GM12878 (cell line): ENCODE measurements around the gene IQGAP1. TPM values are rescaled to one million over a fixed set of nuclear protein-coding genes. Genes with fewer than 3 reads are reported as not detected.
"Not testable (repeated sequence)": the region's sequence is repeated elsewhere in the genome, so short reads cannot be mapped to it uniquely, and the experiment has no call there.

ENCODE experiments used
- ATAC-seq: fragments of 200-7000 bp; cut with Tn5 transposase; 3 replicates; pipeline ENCODE4 v1.9.1; 2020; ENCODE audit warnings: mild to moderate bottlenecking, moderate library complexity
- BruUV-seq: library from RNA; stranded (reverse); fragments of 400-500 nt; replicated peaks from 2 replicates; lab custom pipeline; 2021; lab: Mats Ljungman, UMichigan
- CTCF ChIA-PET: fragments of 300-600 bp; sonication (Branson Sonifier 250); formaldehyde crosslinking; extraction: SDS; loops from one replicate; lab custom pipeline; 2021; ENCODE audit warnings: inconsistent platforms; lab: Yijun Ruan, JAX
- POLR2A ChIA-PET: fragments of 350-600 bp; formaldehyde crosslinking; extraction: SDS; loops from one replicate; lab custom pipeline; 2021; ENCODE audit warnings: inconsistent platforms; lab: Charles Lee
- RAD21 ChIA-PET: fragments of 300-600 bp; sonication (Branson Sonifier 250); formaldehyde crosslinking; loops from one replicate; lab custom pipeline; 2023; ENCODE audit warnings: antibody characterized with exemption; ENCODE audit not compliant: unreplicated experiment; lab: Charles Lee
- SMC1A ChIA-PET: fragments of 300-600 bp; sonication (Branson Sonifier 250); formaldehyde crosslinking; loops from one replicate; lab custom pipeline; 2023; ENCODE audit not compliant: unreplicated experiment, uncharacterized antibody; lab: Charles Lee
- DNase-seq: peaks from one replicate; pipeline ENCODE4 v3.0.0-alpha.2; 2011; ENCODE audit warnings: low read depth, low spot score
- FAIRE-seq: peaks from 3 replicates; lab custom pipeline; 2011; peaks lifted over from hg19 to GRCh38; lab: Jason Lieb, UNC
- H2AFZ ChIP-seq: 2 replicates; pipeline ENCODE4 v1.6.0; 2011; ENCODE audit warnings: low read depth, low read length, control low read depth; ENCODE audit not compliant: control insufficient read depth
- H3K27ac ChIP-seq: 2 replicates; pipeline ENCODE4 v1.5.1; 2011; ENCODE audit warnings: control low read depth; ENCODE audit not compliant: control insufficient read depth, insufficient read depth
- H3K27me3 ChIP-seq, 2 experiments: replicated peaks in 1 of 2; 2 replicates each; pipeline versions ENCODE4 v1.6.0 to v1.6.1; 2011; ENCODE audit warnings: low read length in 1 of 2; ENCODE audit not compliant: control insufficient read depth in 2 of 2, insufficient read depth in 2 of 2
- H3K36me3 ChIP-seq, 2 experiments: 2 replicates each; pipeline ENCODE4 v1.5.1; 2011; ENCODE audit warnings: low read length in 1 of 2; ENCODE audit not compliant: control insufficient read depth in 2 of 2, insufficient read depth in 2 of 2
- H3K4me1 ChIP-seq: 2 replicates; pipeline ENCODE4 v1.6.1; 2011; ENCODE audit warnings: mild to moderate bottlenecking, low read length, moderate library complexity, mixed read lengths; ENCODE audit not compliant: control insufficient read depth, insufficient read depth
- H3K4me2 ChIP-seq: 2 replicates; pipeline ENCODE4 v1.6.0; 2011; ENCODE audit warnings: control low read depth; ENCODE audit not compliant: control insufficient read depth, insufficient read depth
- H3K4me3 ChIP-seq: fragments of 200-600 bp; sonication (generic); 2 replicates; pipeline ENCODE4 v1.5.1; 2016
- H3K79me2 ChIP-seq: 2 replicates; pipeline ENCODE4 v1.6.0; 2011; ENCODE audit warnings: low read length; ENCODE audit not compliant: control insufficient read depth, insufficient read depth
- H3K9ac ChIP-seq: 2 replicates; pipeline ENCODE4 v1.8.0; 2011; ENCODE audit warnings: low read length, control low read depth, mixed read lengths; ENCODE audit not compliant: control insufficient read depth, insufficient read depth
- H3K9me3 ChIP-seq: replicated peaks from 3 replicates; pipeline ENCODE4 v1.5.1; 2011; ENCODE audit warnings: mild to moderate bottlenecking, low read length; ENCODE audit not compliant: control insufficient read depth, insufficient read depth
- H4K20me1 ChIP-seq: 2 replicates; pipeline ENCODE4 v1.6.0; 2011; ENCODE audit not compliant: control insufficient read depth, insufficient read depth
- ATF2 ChIP-seq: IDR thresholded peaks from 2 replicates; pipeline ENCODE4 v1.6.1; 2012; ENCODE audit warnings: low read length, inconsistent platforms
- BACH1 ChIP-seq: fragments of 450-650 bp; IDR thresholded peaks from 2 replicates; pipeline ENCODE4 v1.6.1; 2017; ENCODE audit warnings: mild to moderate bottlenecking, borderline replicate concordance
- BMI1 ChIP-seq: fragments of 450-650 bp; IDR thresholded peaks from 2 replicates; pipeline ENCODE4 v1.6.1; 2016; ENCODE audit warnings: mild to moderate bottlenecking, moderate library complexity, borderline replicate concordance
- E2F8 ChIP-seq: fragments of 450-650 bp; IDR thresholded peaks from 2 replicates; pipeline ENCODE4 v1.6.1; 2018; ENCODE audit warnings: mild to moderate bottlenecking, low read depth, moderate library complexity; ENCODE audit not compliant: partially characterized antibody
- MEF2A ChIP-seq: IDR thresholded peaks from 2 replicates; pipeline ENCODE4 v1.6.1; 2011; ENCODE audit warnings: low read depth, mild to moderate bottlenecking, low read length, moderate library complexity; ENCODE audit not compliant: insufficient read depth
- RELB ChIP-seq: fragments of 450-650 bp; IDR thresholded peaks from 2 replicates; pipeline ENCODE4 v1.6.1; 2017; ENCODE audit warnings: low read depth, mild to moderate bottlenecking, moderate library complexity
- SMARCA5 ChIP-seq: fragments of 450-650 bp; IDR thresholded peaks from 2 replicates; pipeline ENCODE4 v1.6.1; 2017; ENCODE audit warnings: mild to moderate bottlenecking
- SREBF2 ChIP-seq: IDR thresholded peaks from 2 replicates; pipeline ENCODE4 v1.6.1; 2012; ENCODE audit warnings: mild to moderate bottlenecking, low read length
- WGBS: methylation state at CpG from one replicate; pipeline ENCODE4 v1.1.6; 2016; ENCODE audit warnings: low lambda C conversion rate; ENCODE audit not compliant: insufficient replicate concordance, insufficient coverage; ENCODE audit errors: missing lambda C conversion rate; 5-methylcytosine and 5-hydroxymethylcytosine counted together
- in situ Hi-C: fragments of 300-500 bp; cut with MboI; formaldehyde crosslinking; loops from 9 replicates; pipeline ENCODE4 v1.14.3; 2018; ENCODE audit warnings: mixed read lengths
- intact Hi-C: fragments of 100-400 bp; cut with micrococcal nuclease; formaldehyde crosslinking; loops from one replicate; pipeline ENCODE4 v1.14.2; 2022; ENCODE audit not compliant: unreplicated experiment
- polyA plus RNA-seq, 11 experiments: library from polyadenylated mRNA; depleted of rRNA in 4 of 11; unstranded in 6 of 11; stranded (reverse) in 5 of 11; fragments of >200 nt; fragmentation: Nextera tagmentation in 4 of 11; fragmentation: Illumina TruSeq in 1 of 11; extraction: Ambion mirVana in 4 of 11; extraction: Trizol in 1 of 11; gene quantifications; 1 replicate in 1 of 11; 2 replicates in 10 of 11; pipeline versions ENCODE4 v1.2.1 to v1.2.3, GENCODE V29; 2011 to 2016; ENCODE audit warnings: inconsistent platforms in 2 of 11, missing spikeins in 2 of 11, low read depth in 1 of 11
- total RNA-seq, 4 experiments: library from RNA; depleted of rRNA in 3 of 4; stranded (reverse); fragments of >200 nt in 3 of 4; fragmentation: Illumina TruSeq in 1 of 4; extraction: Trizol in 1 of 4; gene quantifications; 2 replicates each; pipeline versions ENCODE4 v1.2.1 to v1.2.3, GENCODE V29; 2013 to 2021

IQGAP1 gene
- total and polyA plus RNA-seq, 10 of the 15 experiments (the other 5 are each of a cell fraction or from before 2014, with no cell fraction given): 65.2 to 250 (median 112) TPM

DNA sequence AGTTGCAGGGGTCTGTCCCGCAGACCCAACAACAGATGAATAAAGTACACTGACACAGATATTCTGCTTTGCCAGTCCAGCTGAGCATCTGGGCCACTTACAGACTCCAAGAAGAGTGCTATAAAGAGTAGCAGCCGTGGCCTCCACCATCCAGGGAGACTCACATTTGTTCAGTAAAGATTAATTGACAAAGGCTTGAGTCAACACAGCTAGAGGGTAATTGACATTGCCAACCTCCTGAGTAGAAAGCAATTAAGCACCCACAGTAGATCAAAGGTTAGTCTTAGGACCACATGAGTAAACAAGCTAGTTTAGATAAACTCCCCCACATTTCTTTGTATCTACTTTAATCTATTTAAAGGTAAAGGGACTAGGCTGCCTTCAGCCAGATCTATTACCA is 125.4 kb downstream of the IQGAP1 start (continued):
- no peak for TF ChIP-seq ATF2

GRCh38 chr15:90513893-90514292 is 125.9 kb downstream of the IQGAP1 start:
- SMC1A ChIA-PET, intact Hi-C loops, H3K4me1 ChIP-seq, in situ Hi-C loops, RAD21 ChIA-PET, ATAC-seq, H3K4me3 ChIP-seq, H3K9me3 ChIP-seq, H3K4me2 ChIP-seq, BruUV-seq, DNase-seq, H3K36me3 ChIP-seq, H2AFZ ChIP-seq, H3K9ac ChIP-seq, H3K27ac ChIP-seq, H4K20me1 ChIP-seq, H3K79me2 ChIP-seq, FAIRE-seq, H3K27me3 ChIP-seq: not testable (repeated sequence)
- ChIA-PET POLR2A (interaction anchor here (1.3 kb wide), 1 partner anchor 11 kb away, joined by 4 read pairs; no protein-coding TSS in a partner anchor), CTCF (interaction anchor here (0.5 to 3.0 kb wide), 6 partner anchors 8 to 194 kb away, joined by 3 to 8 read pairs (median 3); no protein-coding TSS in a partner anchor)
- WGBS: 62% methylated on average over 2 of the region's 2 CpGs

DNA sequence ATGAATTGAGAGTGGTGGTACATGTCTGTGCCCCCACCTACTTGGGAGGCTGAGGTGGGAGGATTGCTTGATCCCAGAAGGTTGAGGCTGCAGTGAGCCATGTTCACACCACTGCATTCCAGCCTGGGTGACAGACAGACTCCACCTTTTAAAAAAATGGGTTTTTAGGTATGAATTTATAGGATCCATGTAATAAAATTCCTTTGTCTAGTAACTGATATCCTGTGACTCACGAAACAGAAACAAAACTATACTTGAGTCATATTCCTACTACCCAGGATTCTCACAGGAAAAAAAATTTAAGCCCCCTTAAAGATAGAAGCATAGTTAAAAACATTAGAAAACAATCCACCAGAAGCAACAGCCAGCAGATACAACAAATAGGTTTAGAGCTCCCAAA is 131.6 kb downstream of the IQGAP1 start:
- ATAC-seq (no peak), DNase-seq (no peak), FAIRE-seq (no peak)
- Histone ChIP-seq H3K9ac (no peak overlapping the region), H3K36me3 (no peaks in the 10 kb centered on the region), H4K20me1 (no peaks in the 10 kb centered on the region), H3K4me2 (no peak overlapping the region), H3K27ac (no peak overlapping the region), H3K4me3 (no peak overlapping the region), H3K4me1 (peaks cover 12% of the 10 kb centered on the region), H3K27me3 (no peaks in the 10 kb centered on the region), H3K79me2 (no peaks in the 10 kb centered on the region), H2AFZ (no peak overlapping the region), H3K9me3 (no peaks in the 10 kb centered on the region)
- BruUV-seq: no TSS peak
- SMC1A ChIA-PET: interaction anchor here (0.6 to 2.9 kb wide), 9 partner anchors 12 to 158 kb away, joined by 3 to 10 read pairs (median 3); no protein-coding TSS in a partner anchor
- intact Hi-C loops: loop anchor here (10.0 kb wide), 1 partner anchor 175 kb away; no protein-coding TSS in a partner anchor
- CTCF ChIA-PET: interaction anchor here (0.8 to 1.6 kb wide), 5 partner anchors 11 to 200 kb away, joined by 3 to 9 read pairs (median 7); partner anchors contain the start of gene CRTC3
- RAD21 ChIA-PET: no interaction called here
- POLR2A ChIA-PET: interaction anchor here (0.6 to 1.5 kb wide), 6 partner anchors 10 to 374 kb away, joined by 3 to 10 read pairs (median 3); partner anchors contain the start of gene CRTC3
- 52% methylated on average over 1 of the region's 1 CpG for WGBS
- in situ Hi-C loops: no loop called here
- no peak for TF ChIP-seq BMI1
- TF ChIP-seq SREBF2: no peak
- no peak for TF ChIP-seq BACH1
- no peak for TF ChIP-seq MEF2A
- TF ChIP-seq RELB: no peak
- no peak for TF ChIP-seq SMARCA5
- TF ChIP-seq E2F8: no peak
